Activated T-cell treated with anti-CD3 and anti-CD28 coated beads, Interleukin-2, amount 50 U/mL, for 24 hours (primary cell): ENCODE results near the gene NBPF26.
"Not testable (repeated sequence)": the region's sequence is repeated elsewhere in the genome, so short reads cannot be mapped to it uniquely, and the experiment has no call there.

ENCODE experiments used
- DNase-seq: peaks from one replicate; pipeline ENCODE4 v3.0.0-alpha.2; 2020
- H3K27ac Mint-ChIP-seq: 2 replicates; pipeline ENCODE4 v1.8.0; 2020; ENCODE audit warnings: mild to moderate bottlenecking, mixed read lengths
- H3K27me3 Mint-ChIP-seq: 2 replicates; pipeline ENCODE4 v1.8.0; 2020; ENCODE audit warnings: mixed read lengths
- H3K36me3 Mint-ChIP-seq: 2 replicates; pipeline ENCODE4 v1.8.0; 2020; ENCODE audit warnings: low read depth, mixed read lengths
- H3K4me1 Mint-ChIP-seq: 2 replicates; pipeline ENCODE4 v1.8.0; 2020; ENCODE audit warnings: low read depth, mixed read lengths
- H3K4me3 Mint-ChIP-seq: 2 replicates; pipeline ENCODE4 v1.8.0; 2020; ENCODE audit warnings: mild to moderate bottlenecking, moderate library complexity, mixed read lengths
- H3K9me3 Mint-ChIP-seq: 2 replicates; pipeline ENCODE4 v1.8.0; 2020; ENCODE audit warnings: mixed read lengths

Gene NBPF26

DNA sequence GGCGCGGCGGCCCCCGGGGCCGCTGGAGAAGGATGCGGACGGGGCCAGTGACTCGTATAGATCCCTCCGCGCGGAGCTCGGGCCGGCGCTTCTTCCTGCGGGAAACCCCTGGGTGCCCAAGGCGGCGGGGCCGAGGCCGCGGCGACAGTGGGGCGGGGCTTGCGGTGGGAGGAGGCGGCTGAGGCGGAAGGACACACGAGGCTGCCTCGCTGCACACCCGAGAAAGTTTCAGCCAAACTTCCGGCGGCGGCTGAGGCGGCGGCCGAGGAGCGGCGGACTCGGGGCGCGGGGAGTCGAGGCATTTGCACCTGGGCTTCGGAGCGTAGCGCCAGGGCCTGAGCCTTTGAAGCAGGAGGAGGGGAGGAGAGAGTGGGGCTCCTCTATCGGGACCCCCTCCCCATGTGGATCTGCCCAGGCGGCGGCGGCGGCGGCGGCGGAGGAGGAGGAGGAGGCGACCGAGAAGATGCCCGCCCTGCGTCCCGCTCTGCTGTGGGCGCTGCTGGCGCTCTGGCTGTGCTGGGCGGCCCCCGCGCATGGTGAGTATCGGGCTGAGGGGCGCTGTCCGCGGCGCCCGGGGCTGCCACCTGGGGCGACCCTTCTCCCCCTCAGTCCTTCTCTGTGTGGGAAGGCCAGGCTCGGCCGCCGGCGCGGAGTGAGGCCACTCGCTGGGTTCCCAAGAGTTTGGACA lies at the start of gene NBPF26:
Gene NBPF26 (plus strand): TSS at position 231 of the 688 bp plus-strand sequence.
- peak; percentile 75 for DNase-seq
- H3K9me3 Mint-ChIP-seq, H3K27me3 Mint-ChIP-seq, H3K4me1 Mint-ChIP-seq, H3K36me3 Mint-ChIP-seq: not testable (repeated sequence)
- peak within 1 kb of the TSS; percentile 47 for H3K27ac Mint-ChIP-seq
- peak within 1 kb of the TSS; percentile 69 for H3K4me3 Mint-ChIP-seq

DNA sequence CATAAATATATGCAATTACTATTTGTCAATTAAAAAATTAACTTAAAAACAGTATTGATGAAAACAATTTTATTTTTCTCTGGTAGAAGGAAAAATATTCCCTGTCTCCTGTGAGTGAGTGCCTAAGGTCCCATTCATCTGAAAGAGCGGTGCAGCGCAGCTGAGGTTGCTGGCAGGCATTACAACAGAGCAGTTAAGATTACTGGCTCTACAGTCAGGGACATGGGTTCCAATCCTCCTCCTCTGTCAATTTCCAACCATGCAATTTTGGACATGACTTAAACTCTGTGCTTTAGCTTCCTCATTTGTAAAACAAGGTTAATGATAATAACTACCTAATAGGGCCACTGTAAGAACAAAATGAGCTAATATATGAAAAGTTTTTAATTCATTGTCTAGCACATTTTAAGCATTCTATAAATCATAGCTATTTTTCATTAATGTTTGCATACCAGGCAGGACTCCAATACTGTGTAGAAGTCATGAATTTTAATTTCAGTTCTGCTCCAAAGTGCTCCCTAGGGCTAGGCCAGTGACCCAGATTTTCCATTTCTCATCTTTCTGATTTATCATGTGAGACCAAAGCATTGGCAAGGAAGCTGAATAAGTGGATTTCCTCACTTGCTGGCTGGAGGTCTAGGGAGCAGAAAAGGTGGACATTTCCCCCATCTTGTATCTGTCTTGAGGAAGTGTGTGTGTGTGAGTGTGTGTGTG lies 43.5 kb upstream of the NBPF26 start:
- not testable (repeated sequence) for H3K27me3 Mint-ChIP-seq, H3K4me1 Mint-ChIP-seq, H3K9me3 Mint-ChIP-seq, H3K4me3 Mint-ChIP-seq, H3K36me3 Mint-ChIP-seq, DNase-seq, H3K27ac Mint-ChIP-seq

DNA sequence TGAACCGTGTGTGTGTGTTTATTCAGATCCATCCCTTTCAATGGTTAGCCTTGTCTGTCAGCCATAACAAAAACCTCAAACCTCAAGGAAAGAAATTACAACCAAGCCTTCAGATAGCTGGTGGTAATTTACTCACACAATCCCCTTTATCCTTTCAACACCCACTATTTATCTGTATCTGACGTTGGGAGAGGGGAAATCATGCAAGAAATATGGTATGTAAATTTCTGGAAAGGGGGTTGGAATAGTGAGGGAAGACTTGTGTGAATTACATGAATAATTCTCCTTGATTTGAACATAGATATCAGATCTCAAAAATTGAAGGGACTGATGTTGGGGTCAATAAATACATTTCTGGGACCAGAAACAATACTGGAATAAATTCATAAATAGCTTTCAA lies 42.8 kb upstream of the NBPF26 start:
- not testable (repeated sequence) for H3K27me3 Mint-ChIP-seq, H3K27ac Mint-ChIP-seq, H3K9me3 Mint-ChIP-seq, H3K4me1 Mint-ChIP-seq, H3K4me3 Mint-ChIP-seq, H3K36me3 Mint-ChIP-seq, DNase-seq

DNA sequence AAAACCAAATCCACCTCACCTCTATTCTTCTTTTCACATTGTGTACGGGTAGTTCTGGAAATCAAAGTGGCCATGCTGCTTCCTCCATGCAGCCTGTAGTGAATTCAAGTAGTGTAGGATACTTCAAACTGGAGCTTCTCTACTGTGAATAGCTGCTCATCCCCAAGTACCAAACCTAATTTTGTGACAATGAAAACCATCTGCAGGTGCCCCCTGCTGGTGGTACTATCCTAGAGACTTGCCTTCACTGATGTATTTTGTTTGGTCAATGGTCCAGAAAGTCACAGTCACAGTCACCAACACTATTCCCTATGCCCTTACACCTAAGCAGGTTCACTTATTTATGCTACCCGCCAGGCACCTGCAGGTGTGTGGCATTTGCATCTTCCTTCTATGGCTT lies 39.3 kb upstream of the NBPF26 start:
- not testable (repeated sequence) for H3K27ac Mint-ChIP-seq, H3K4me1 Mint-ChIP-seq, H3K9me3 Mint-ChIP-seq, H3K27me3 Mint-ChIP-seq, DNase-seq, H3K36me3 Mint-ChIP-seq, H3K4me3 Mint-ChIP-seq

DNA sequence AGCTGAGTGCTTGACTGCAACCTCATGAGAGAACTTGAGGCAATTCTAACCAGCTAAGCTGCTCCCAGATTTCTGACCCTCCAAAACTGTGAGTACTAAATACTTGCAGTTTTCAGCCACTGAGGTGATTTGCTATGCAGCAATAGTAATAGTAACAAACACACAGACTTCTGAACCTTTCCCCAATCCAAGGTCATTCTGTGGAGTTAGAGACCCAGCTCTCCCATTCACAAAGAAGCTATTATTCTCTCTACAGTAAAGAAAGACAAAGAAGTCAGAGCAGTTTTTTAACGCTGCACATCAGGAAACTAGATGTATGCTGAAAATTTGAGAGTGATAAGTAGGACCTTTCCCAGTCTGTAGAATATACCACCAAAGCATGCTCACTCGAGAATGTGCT lies 38.1 kb upstream of the NBPF26 start:
- not testable (repeated sequence) for H3K9me3 Mint-ChIP-seq, H3K36me3 Mint-ChIP-seq, H3K4me3 Mint-ChIP-seq, H3K27me3 Mint-ChIP-seq, DNase-seq, H3K4me1 Mint-ChIP-seq, H3K27ac Mint-ChIP-seq

DNA sequence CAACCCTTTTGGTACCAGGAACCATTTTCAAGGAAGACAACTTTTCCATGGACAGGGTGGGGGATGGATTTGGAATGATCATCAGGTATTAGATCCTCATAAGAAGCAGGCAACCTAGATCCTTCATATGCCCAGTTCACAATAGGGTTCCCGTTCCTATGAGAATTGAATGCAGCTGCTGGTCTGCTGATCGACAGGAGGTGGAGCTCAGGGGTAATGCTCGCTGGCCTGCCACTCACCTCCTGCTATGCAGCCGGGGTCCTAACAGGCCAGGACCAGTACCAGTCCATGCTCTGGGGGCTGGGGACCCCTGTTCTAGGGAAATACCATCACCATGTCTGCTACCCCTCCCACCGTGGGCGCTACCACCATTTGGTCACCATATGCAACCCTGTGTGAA lies 36.5 kb upstream of the NBPF26 start:
- not testable (repeated sequence) for H3K4me1 Mint-ChIP-seq, H3K4me3 Mint-ChIP-seq, DNase-seq, H3K27me3 Mint-ChIP-seq, H3K9me3 Mint-ChIP-seq, H3K36me3 Mint-ChIP-seq, H3K27ac Mint-ChIP-seq

DNA sequence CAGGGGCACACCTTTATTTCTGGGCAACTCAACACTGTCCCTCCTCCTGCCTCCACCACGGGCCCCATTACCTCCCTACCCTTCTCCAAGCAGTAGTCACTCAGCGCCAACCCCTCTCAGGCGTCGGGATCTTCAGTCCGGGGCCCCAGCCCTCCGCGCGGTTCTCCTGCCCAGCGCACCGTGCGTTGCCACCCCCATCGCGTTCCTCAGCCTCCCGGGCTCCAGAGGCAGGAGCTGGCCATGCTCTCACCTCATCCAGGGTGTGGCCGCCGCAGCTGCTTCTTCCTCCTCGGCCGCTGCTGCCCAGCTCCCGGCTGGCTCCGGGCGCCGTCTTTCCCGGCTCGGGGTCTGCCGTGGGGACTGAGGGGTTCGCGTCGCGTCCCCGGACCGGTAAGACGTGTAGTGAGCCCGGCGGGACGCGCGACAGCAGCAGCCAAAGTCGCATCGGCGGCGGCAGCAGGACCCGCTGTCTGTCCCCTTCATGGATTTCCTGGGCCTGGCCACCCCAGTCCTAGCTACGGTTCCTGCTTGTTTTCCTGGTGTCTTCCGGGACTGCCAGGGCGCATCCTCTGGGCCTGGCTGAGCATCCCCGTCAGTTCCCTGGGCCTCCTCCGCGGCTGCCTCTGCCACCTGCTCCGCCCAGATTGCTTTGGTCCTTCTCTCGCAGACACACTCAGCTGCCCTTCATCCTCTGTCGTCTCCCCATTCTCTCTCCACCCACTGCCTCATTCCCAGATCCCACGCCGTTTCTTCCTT lies 22.8 kb upstream of the NBPF26 start:
- not testable (repeated sequence) for H3K4me3 Mint-ChIP-seq, H3K4me1 Mint-ChIP-seq, H3K9me3 Mint-ChIP-seq, H3K27ac Mint-ChIP-seq, H3K36me3 Mint-ChIP-seq, H3K27me3 Mint-ChIP-seq
- peak; percentile 28 for DNase-seq

DNA sequence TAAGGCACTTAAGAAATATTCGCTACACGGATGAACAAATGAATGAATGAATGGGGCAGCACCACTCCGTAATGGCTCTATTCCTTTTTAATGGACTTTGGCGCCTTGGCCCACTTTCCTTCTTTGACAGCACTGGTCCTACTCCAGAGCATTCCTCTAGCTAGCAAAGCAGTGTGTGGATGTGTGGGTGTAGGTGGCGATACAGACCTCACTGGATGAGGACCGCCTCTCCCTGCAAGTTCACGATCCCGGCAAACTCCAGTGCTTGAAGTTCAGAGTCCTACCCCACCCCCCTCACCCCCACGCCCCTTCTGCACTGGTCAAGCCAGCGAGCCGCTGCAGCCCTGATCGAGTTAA lies 409 bp upstream of the NBPF26 start:
- H3K36me3 Mint-ChIP-seq, H3K27me3 Mint-ChIP-seq, H3K9me3 Mint-ChIP-seq, DNase-seq, H3K4me1 Mint-ChIP-seq, H3K4me3 Mint-ChIP-seq, H3K27ac Mint-ChIP-seq: not testable (repeated sequence)

DNA sequence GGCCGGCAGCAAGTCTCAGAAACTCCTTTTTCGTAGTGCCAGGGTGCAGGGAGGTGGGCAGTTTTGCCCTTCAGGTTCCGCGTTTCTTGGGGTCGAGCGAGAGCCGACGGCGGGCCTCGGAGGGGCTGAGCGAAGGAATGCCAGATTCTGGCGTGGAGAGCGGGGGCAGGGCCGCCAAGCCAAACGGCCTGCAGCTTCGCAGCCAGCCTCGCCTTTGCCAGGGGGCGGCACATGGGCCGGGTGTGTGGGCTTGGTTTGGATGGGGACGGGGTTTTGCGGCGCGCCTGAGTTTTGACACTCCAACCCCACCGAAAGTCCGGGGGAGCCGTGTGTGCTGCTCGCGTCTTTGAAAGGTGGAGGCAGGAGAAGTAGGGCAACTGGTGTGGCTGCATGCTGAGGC lies 762 bp downstream of the NBPF26 start:
- not testable (repeated sequence) for H3K27ac Mint-ChIP-seq, H3K4me1 Mint-ChIP-seq, H3K27me3 Mint-ChIP-seq, H3K9me3 Mint-ChIP-seq, H3K36me3 Mint-ChIP-seq
- peak overlapping the region; percentile 69 for H3K4me3 Mint-ChIP-seq
- DNase-seq, result peak; percentile 40

DNA sequence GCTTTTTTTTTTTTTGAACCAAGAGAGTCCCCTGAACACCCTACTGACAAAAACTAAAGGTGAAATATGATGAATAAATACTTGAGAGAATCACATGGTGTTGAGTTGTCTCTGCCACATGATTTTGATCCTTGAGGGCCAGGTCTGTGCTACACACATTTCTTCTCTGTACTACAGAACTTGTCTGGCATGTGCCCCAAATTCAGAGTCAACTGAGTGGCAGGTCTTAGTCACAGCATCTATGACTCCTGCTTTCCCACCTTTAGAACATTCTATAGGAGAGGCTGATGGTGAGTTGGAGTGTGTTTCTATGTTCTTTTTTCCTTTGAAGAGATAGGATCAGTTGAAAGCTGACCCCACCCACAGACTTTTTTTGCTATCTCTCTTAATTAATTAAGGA lies 5.1 kb downstream of the NBPF26 start:
- H3K9me3 Mint-ChIP-seq, H3K4me3 Mint-ChIP-seq, H3K36me3 Mint-ChIP-seq, H3K4me1 Mint-ChIP-seq, H3K27ac Mint-ChIP-seq, H3K27me3 Mint-ChIP-seq, DNase-seq: not testable (repeated sequence)

DNA sequence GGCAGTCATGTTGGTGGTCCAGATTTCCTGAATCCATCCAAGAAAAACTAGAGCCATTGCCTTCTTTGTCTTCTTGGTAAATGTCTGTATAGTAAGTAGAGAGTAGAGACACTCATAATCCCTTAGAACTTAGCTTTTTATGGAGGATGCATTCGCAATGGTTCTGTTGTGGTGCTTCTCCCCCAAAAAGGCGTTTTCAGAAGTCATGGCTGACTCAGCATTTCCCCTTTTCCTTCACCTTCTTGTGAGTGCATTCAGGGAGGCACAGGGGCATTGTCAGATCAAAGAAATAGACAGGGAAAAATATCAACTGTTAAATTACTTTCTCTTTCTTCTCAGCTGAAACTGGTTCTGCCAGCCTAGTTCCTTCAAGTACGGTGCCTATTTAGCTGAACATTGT lies 45.3 kb downstream of the NBPF26 start:
- H3K27ac Mint-ChIP-seq, H3K4me1 Mint-ChIP-seq, H3K27me3 Mint-ChIP-seq, H3K36me3 Mint-ChIP-seq, H3K9me3 Mint-ChIP-seq, DNase-seq, H3K4me3 Mint-ChIP-seq: not testable (repeated sequence)

DNA sequence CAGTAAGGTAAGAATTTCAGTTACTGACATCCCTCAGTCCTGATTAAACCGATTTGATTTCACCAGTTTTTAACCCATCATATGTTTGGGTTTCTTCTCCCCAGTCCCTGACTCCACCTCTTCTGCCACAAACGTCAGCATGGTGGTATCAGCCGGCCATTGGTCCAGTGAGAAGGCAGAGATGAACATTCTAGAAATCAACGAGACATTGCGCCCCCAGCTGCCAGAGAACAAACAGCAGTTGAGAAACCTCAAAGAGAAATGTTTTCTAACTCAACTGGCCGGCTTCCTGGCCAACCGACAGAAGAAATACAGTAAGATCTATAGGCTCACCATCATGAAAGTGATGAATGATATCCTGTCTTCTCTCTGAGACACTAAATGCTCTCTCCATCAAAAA lies 81.7 kb downstream of the NBPF26 start:
- H3K27me3 Mint-ChIP-seq, H3K9me3 Mint-ChIP-seq, H3K36me3 Mint-ChIP-seq, H3K4me3 Mint-ChIP-seq, DNase-seq, H3K4me1 Mint-ChIP-seq, H3K27ac Mint-ChIP-seq: not testable (repeated sequence)

DNA sequence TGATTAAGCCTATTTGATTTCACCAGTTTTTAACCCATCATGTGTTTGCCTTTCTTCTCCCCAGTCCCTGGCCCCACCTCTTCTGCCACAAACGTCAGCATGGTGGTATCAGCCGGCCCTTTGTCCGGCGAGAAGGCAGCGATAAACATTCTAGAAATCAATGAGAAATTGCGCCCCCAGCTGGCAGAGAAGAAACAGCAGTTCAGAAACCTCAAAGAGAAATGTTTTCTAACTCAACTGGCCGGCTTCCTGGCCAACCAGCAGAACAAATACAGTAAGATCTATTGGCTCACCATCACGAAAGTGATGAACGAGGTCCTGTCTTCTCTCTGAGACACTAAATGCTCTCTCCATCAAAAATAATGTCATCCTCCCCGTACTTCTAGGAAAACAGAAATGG lies 88.1 kb downstream of the NBPF26 start:
- not testable (repeated sequence) for H3K4me1 Mint-ChIP-seq, H3K27ac Mint-ChIP-seq, H3K27me3 Mint-ChIP-seq, H3K36me3 Mint-ChIP-seq, H3K9me3 Mint-ChIP-seq, H3K4me3 Mint-ChIP-seq
- DNase-seq, result peak; percentile 37

DNA sequence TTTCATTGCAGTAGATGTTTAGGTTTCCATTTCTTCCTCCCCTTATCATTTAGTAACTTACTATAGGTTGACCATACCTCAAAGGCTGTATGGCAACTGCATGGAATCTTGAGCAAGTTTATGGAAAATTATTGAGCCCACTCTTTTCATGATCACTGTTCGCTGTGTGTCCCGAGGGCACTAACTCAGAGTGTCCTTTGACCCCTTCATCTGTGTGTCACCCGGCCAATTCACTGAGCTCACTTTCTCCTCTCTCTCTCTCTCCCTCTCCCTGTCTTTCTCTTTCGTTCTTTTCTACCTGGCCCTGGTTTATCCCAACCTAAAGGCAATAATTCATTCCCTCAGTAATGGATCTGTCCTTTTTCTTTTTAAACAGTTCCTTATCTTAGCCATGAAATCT lies 101.3 kb downstream of the NBPF26 start:
- H3K9me3 Mint-ChIP-seq, H3K36me3 Mint-ChIP-seq, DNase-seq, H3K27ac Mint-ChIP-seq, H3K27me3 Mint-ChIP-seq, H3K4me1 Mint-ChIP-seq, H3K4me3 Mint-ChIP-seq: not testable (repeated sequence)

DNA sequence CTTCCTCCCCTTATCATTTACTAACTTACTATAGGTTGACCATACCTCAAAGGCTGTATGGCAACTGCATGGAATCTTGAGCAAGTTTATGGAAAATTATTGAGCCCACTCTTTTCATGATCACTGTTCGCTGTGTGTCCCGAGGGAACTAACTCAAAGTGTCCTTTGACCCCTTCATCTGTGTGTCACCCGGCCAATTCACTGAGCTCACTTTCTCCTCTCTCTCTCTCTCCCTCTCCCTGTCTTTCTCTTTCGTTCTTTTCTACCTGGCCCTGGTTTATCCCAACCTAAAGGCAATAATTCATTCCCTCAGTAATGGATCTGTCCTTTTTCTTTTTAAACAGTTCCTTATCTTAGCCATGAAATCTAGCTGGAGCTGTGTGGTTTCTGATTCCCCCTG lies 102.9 kb downstream of the NBPF26 start:
- H3K27me3 Mint-ChIP-seq, H3K9me3 Mint-ChIP-seq, H3K36me3 Mint-ChIP-seq, H3K27ac Mint-ChIP-seq, H3K4me1 Mint-ChIP-seq, H3K4me3 Mint-ChIP-seq, DNase-seq: not testable (repeated sequence)
